Neutrophil (primary cell): Measurements from ENCODE around the gene ATP6V1A.

Source experiments
- H3K27ac ChIP-seq: fragments of 200-600 bp; sonication (generic); 2 replicates; pipeline ENCODE4 v1.5.1; 2016; ENCODE audit warnings: mild to moderate bottlenecking, moderate library complexity
- H3K27me3 ChIP-seq: fragments of 200-600 bp; sonication (generic); 2 replicates; pipeline ENCODE4 v1.6.0; 2016; ENCODE audit warnings: mild to moderate bottlenecking
- H3K36me3 ChIP-seq: fragments of 200-600 bp; sonication (generic); 2 replicates; pipeline ENCODE4 v1.5.1; 2017
- H3K4me1 ChIP-seq, 2 experiments: fragments of 200-600 bp in 1 of 2; sonication (generic) in 1 of 2; 1 replicate in 1 of 2; 2 replicates in 1 of 2; pipeline versions ENCODE4 v1.5.1 to v1.6.1; 2013 to 2016; ENCODE audit warnings: low read depth in 1 of 2, low read length in 1 of 2, mild to moderate bottlenecking in 1 of 2, moderate library complexity in 1 of 2; ENCODE audit not compliant: control insufficient read depth in 1 of 2, insufficient read depth in 1 of 2
- H3K4me3 ChIP-seq, 2 experiments: fragments of 200-600 bp in 1 of 2; sonication (generic) in 1 of 2; 1 replicate in 1 of 2; 2 replicates in 1 of 2; pipeline ENCODE4 v1.5.1; 2013 to 2016; ENCODE audit warnings: low read depth in 1 of 2, low read length in 1 of 2, mild to moderate bottlenecking in 1 of 2, moderate library complexity in 1 of 2
- H3K9me3 ChIP-seq: fragments of 200-600 bp; sonication (generic); 2 replicates; pipeline ENCODE4 v1.5.1; 2016
- CTCF ChIP-seq: fragments of 200-600 bp; sonication (generic); IDR thresholded peaks from 2 replicates; pipeline ENCODE4 v1.5.1; 2016; ENCODE audit warnings: antibody characterized with exemption

The ATP6V1A gene

DNA sequence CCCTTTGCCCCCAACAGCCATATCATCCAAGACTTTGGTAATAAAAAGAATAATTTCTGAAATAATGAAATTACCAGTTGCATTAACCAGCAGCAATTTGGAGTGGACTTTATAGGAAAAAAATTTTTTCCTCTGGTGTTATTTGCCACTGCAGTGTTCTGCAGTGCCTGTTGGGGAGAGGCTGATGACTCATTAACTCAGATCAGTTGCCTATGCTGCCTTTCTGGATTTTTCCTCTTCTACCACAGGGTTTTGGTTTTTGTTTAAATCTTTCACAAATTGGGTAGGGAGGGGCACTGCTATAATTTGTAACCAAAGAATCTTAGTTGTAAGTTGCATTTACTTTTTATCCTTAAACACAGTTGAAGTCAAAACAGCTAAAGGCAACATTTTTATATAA, 22.7 kb downstream of the ATP6V1A start:
- Histone ChIP-seq H3K36me3 (peaks cover 6% of the 10 kb centered on the region), H3K9me3 (no peaks in the 10 kb centered on the region)

DNA sequence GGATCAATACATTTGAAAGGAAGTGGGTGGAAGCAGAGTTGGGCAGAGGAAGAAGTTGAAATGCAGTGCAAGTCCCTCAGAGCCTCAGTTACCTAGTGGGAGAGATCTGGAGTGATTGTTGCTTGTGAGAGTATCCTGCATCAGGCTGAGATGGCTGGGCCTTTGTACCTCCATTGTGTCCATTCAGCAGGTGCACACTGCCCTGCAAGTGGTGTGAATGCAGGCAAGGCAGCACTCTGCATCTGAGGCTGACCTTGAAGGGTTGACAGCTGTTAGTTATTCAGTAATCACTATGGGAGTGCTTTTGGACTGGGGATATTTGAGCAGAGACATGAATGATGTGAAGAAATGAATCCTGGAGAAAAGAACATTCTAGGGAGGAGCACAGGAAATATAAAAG, 25.2 kb downstream of the ATP6V1A start:
- TF ChIP-seq CTCF: no peak
- peaks cover 6% of the 10 kb centered on the region for H3K36me3 ChIP-seq

More for the DNA sequence above, 22.7 kb downstream of the ATP6V1A start:
- H3K4me1 ChIP-seq: peaks cover 0 to 3% of the 10 kb centered on the region in 2 experiments
- H3K4me3 ChIP-seq: no peak overlapping the region
- H3K27me3 ChIP-seq: no peaks in the 10 kb centered on the region
- TF ChIP-seq CTCF: no peak
- H3K27ac ChIP-seq: no peak overlapping the region

DNA sequence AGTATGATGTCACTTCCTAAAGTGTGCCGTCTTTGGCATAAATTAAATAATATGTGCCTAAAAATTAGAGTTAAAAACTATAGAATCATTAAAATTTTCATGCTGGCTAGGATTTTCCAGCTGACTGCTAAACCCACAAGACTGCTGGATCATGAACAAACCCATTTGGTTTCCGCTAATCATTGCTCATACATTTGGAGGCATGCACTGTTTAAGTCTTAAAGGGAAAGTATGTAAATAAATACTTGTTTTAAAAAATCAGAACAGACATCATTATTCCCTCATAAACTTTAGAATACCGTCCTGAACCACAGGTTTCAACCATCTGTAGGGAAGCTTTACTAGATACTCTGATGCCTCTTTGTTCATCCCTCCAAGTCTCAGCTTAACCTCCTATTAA, 26.5 kb downstream of the ATP6V1A start:
- H3K9me3 ChIP-seq: no peaks in the 10 kb centered on the region
- TF ChIP-seq CTCF: no peak
- no peaks in the 10 kb centered on the region for H3K27me3 ChIP-seq
- H3K4me3 ChIP-seq: no peak overlapping the region
- no peak overlapping the region for H3K27ac ChIP-seq
- peaks cover 6% of the 10 kb centered on the region for H3K36me3 ChIP-seq
- peaks cover 0 to 3% of the 10 kb centered on the region in 2 experiments for H3K4me1 ChIP-seq

More for the DNA sequence above, 25.2 kb downstream of the ATP6V1A start:
- Histone ChIP-seq H3K4me3 (no peak overlapping the region), H3K4me1 (peaks cover 0 to 3% of the 10 kb centered on the region in 2 experiments), H3K9me3 (no peaks in the 10 kb centered on the region), H3K27ac (peak overlapping the region; percentile 51), H3K27me3 (no peaks in the 10 kb centered on the region)

GRCh38 chr3:113775516-113775915, 28.7 kb downstream of the ATP6V1A start:
- Histone ChIP-seq H3K36me3 (peaks cover 17% of the 10 kb centered on the region), H3K9me3 (no peaks in the 10 kb centered on the region), H3K27me3 (no peaks in the 10 kb centered on the region), H3K4me3 (no peak overlapping the region), H3K4me1 (peaks cover 0 to 3% of the 10 kb centered on the region in 2 experiments), H3K27ac (no peak overlapping the region)
- no peak for TF ChIP-seq CTCF

DNA sequence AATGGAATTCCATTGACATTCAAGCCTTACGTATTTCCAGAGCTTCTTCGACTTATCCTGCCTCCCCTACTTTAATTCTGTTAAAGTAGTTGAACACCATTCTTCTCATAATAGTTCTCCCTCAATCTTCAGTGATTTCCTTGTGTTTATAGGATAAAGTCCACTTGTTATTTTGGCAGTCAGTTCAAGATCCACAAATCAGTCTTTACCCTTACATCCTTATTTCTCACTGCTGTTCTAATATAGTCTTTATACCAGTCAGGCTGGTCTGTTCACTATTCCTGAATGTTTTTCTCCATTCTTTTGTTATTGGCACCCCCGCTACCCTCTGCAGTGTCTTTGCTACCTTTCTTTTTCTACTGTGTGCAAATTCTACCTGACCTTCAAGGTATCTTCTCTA, 29.7 kb downstream of the ATP6V1A start:
- H3K36me3 ChIP-seq: peaks cover 24% of the 10 kb centered on the region
- TF ChIP-seq CTCF: no peak
- no peaks in the 10 kb centered on the region for H3K9me3 ChIP-seq
- H3K4me1 ChIP-seq: peaks cover 0 to 3% of the 10 kb centered on the region in 2 experiments
- no peaks in the 10 kb centered on the region for H3K27me3 ChIP-seq
- H3K4me3 ChIP-seq: no peak overlapping the region
- peak overlapping the region; percentile 50 for H3K27ac ChIP-seq

- H3K27ac ChIP-seq: peak overlapping the region; percentile 70
- no peak for TF ChIP-seq CTCF
Measured at GRCh38 chr3:113783463-113783862, 36.6 kb downstream of the ATP6V1A start.

More at GRCh38 chr3:113783463-113783862, 36.6 kb downstream of the ATP6V1A start:
- no peaks in the 10 kb centered on the region for H3K9me3 ChIP-seq
- H3K4me1 ChIP-seq: peaks cover 8 to 15% of the 10 kb centered on the region in 2 experiments
- peaks cover 57% of the 10 kb centered on the region for H3K36me3 ChIP-seq
- no peaks in the 10 kb centered on the region for H3K27me3 ChIP-seq
- no peak overlapping the region for H3K4me3 ChIP-seq
